ENCODE results near the gene PHKB. TPM values are rescaled to one million over a fixed set of nuclear protein-coding genes. Genes with fewer than 3 reads are reported as not detected.
A peak's percentile ranks its signal among the peaks of the same experiment; 100 is the strongest.

The PHKB gene
- total RNA-seq, 2 donors from 2014 or later, result 22.4 to 28.6 TPM

DNA sequence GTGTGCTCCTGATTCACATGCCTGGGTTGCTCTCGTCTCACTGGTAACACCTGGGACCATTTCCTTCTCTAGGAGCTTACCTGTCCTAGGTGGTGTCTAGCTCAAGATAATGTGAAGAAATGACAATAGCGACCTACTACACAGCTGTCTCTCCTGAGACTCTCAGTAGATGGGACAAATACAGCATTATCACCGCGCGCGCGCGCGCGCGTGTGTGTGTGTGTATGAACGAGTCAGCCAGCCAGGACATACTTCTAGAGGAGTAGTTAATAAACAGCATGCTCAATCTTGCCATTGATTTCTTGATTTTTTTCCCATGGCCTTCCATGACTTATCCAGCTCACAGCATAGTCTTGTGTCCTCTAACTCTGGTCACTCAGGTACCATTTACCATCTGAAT is 268.6 kb downstream of the PHKB start:
- H3K36me3 Mint-ChIP-seq, result no peaks in the 10 kb centered on the region
- no peak overlapping the region for H3K27ac Mint-ChIP-seq
- no peak for ATAC-seq
- DNase-seq (ENCODE audit: low spot score in 2 of 2), result no peak
- H3K9me3 Mint-ChIP-seq, result peaks cover 0 to 4% of the 10 kb centered on the region in 2 donors

DNA sequence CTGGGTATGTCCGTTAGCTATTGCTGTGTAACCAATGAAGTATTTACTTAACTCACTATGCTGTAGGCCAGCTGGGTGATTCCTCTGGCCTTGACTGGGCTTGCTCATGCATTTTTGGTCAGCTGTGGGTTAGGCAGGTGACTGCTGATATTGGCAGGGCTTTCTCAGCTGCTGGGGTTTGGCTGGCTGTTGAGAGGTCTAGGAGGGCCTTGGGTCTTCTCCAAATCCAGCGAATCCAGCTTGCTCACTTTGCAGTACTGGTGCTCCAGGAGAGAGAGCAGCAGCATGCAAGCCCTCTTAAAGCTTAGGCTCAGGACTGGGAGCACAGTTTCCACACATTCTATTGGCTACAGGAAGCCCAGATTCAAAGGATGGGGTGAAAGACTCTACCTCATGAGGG is 270.1 kb downstream of the PHKB start:
- no peak overlapping the region for H3K27ac Mint-ChIP-seq
- ATAC-seq, result no peak
- no peaks in the 10 kb centered on the region for H3K36me3 Mint-ChIP-seq
- H3K9me3 Mint-ChIP-seq, result peaks cover 0 to 4% of the 10 kb centered on the region in 2 donors
- no peak for DNase-seq (ENCODE audit: low spot score in 2 of 2)

DNA sequence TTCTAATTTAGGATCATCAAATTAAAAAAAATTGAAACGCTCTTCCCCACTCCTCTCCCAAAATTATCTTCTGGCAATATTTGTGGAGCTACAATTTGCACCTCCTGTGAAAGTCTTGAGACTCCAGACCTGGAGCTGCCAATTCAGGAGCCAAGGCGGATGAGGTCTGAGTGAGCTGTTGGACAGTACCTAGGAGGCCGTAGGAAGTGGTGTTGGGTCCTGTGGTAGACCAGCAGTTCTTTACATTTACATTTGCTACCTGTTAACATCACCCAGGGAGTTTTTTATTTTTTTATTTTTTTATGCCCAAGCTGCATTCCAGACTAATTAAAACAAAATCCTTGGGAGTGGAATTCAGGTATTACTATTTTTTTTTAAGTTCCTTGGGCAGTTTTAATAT is 271.0 kb downstream of the PHKB start:
- DNase-seq (ENCODE audit: low spot score in 2 of 2) (no peak), ATAC-seq (no peak)
- H3K9me3 Mint-ChIP-seq, result peaks cover 0 to 4% of the 10 kb centered on the region in 2 donors
- H3K27ac Mint-ChIP-seq, result peak overlapping the region; percentile 83 to 85
- no peaks in the 10 kb centered on the region for H3K36me3 Mint-ChIP-seq

- Mint-ChIP-seq H3K36me3 (no peaks in the 10 kb centered on the region), H3K9me3 (peaks cover 0 to 4% of the 10 kb centered on the region in 2 donors), H3K27ac (peak overlapping the region in 1 of 2 donors; percentile 83)
- peak in 1 of 2 donors; percentile 26 for DNase-seq (ENCODE audit: low spot score in 2 of 2)
- ATAC-seq, result peak; percentile 93 to 95
Observed at GRCh38 chr16:47732523-47733111, 271.5 kb downstream of the PHKB start.

DNA sequence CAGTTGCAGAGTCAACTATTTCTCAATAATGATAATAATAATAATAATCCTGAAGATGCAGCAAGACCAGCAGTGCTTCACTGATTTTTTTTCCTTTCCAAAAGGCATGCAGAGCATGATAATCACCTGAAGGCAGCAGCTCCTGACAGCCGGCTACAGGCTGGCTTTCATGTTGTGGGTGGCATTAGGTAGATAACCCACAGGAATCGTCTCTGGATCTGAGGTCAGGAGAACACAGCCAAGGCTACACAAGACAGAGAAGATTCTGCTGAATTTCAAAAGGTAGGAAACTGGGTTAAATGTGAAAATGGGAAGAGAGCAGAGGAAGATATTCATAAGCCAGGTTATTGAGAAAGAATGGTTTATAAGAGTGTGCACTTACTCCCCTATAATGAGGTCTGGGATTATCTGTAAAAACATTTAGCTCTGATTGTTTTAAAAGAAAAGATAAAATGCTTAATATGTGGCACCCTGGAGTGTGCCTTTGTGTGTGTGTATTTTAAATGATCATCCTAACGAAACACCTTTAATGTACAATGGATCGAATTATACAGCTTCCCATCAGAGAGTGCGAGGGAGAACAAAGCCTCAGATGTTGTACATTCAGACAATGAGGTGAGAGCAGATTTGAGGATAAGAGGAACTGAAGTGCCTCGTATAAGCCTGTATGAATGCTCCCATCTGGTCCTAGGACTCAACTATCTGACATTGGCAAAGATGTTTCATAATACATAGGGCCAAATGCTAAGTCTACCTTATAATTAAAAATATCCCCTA is 273.1 kb downstream of the PHKB start:
- no peaks in the 10 kb centered on the region for H3K36me3 Mint-ChIP-seq
- peaks cover 3 to 9% of the 10 kb centered on the region in 2 donors for H3K9me3 Mint-ChIP-seq
- ATAC-seq (no peak), DNase-seq (ENCODE audit: low spot score in 2 of 2) (no peak)
- H3K27ac Mint-ChIP-seq, result no peak overlapping the region

DNA sequence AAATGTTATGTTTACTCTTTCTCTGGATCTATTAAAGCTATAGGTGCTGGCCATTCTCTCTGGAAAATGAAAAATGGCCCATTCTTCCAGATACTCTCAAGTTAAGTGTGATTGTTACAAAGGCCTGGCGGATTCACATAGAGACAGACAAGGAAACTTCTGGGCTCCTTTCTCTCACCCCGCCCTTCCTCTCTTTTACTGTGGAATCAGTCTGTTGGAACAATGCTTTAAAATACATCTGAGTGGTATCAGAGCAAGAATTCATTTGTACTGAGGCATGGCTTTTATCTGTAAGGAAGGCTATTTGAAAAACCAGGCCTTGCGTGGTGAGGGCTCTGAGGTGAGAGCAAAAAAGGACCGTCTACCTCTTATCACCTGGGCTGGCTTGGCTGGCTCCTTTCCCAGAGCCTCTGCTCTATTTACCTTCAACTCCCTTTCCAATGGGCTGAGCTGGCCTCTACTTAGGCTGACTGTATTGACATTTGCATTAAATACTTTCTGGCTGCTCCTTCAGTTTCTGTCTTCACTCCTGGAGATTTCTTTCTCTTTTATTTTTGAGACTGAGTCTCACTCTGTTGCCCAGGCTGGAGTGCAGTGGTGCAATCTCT is 274.0 kb downstream of the PHKB start:
- no peak for DNase-seq (ENCODE audit: low spot score in 2 of 2)
- ATAC-seq, result no peak
- no peaks in the 10 kb centered on the region for H3K36me3 Mint-ChIP-seq
- no peak overlapping the region for H3K27ac Mint-ChIP-seq
- H3K9me3 Mint-ChIP-seq, result peaks cover 3 to 6% of the 10 kb centered on the region in 2 donors

DNA sequence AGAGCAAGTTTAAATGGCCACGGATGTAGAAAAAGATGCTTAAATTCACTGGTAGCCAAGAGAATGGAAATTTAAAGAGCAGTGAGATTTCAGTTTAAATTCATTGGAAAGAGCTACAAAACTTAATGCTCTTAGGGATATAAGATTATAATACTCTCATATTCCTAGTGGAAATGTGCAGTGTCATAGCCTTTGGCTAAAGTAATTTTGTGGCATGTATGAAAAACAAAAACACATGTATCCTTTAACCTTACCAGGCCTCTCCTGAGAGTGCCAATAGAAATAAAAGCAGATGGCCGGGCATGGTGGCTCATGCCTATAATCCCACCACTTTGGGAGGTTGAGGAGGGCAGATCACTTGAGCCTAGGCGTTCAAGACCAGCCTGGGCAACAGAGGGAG is 289.2 kb downstream of the PHKB start:
- ATAC-seq, result no peak
- Mint-ChIP-seq H3K36me3 (peaks cover 0 to 4% of the 10 kb centered on the region in 2 donors), H3K9me3 (no peaks in the 10 kb centered on the region), H3K27ac (no peak overlapping the region)
- no peak for DNase-seq (ENCODE audit: low spot score in 2 of 2)

Other genes with a start within 250 kb of the PHKB start
- 10 to 100 TPM; 14.1 to 15.9 TPM for gene ITFG1, start 268 bp upstream of the PHKB start, total RNA-seq

Measured in activated naive CD4-positive, alpha-beta T cell treated with anti-CD3 and anti-CD28 coated beads, Interleukin-2, amount 50 U/mL, for 72 hours (primary cell).